Measurements from ENCODE around the gene BMP7. TPM values are rescaled to one million over a fixed set of nuclear protein-coding genes. Genes with fewer than 3 reads are reported as not detected.

Gene BMP7
- total and polyA plus RNA-seq, 9 donors, result 0.07 to 19.4 (median 0.83) TPM

- H3K9me3 ChIP-seq, result no peaks in the 10 kb centered on the region
- no peaks in the 10 kb centered on the region for H3K4me1 ChIP-seq (ENCODE audit: insufficient read depth)
- DNase-seq, result no peak
- no peak overlapping the region for H3K4me3 ChIP-seq
- no peaks in the 10 kb centered on the region for H3K36me3 ChIP-seq
- WGBS, 3 donors, result 30 to 45% (median 31%) methylated on average over 24 of the region's 24 CpGs
- H3K27ac ChIP-seq, result no peak overlapping the region
- intact Hi-C loops (cut with DNase I), result no loop called here
- no peaks in the 10 kb centered on the region for H3K27me3 ChIP-seq
- TF ChIP-seq POLR2A (IDR thresholded peaks at IDR 0.05) (no peak), EP300 (IDR thresholded peaks at IDR 0.05) (no peak), CTCF (IDR thresholded peaks at IDR 0.05) (no peak)
Observed at GRCh38 chr20:57198132-57199072, 68.0 kb downstream of the BMP7 start.

- intact Hi-C loops (cut with DNase I), result no loop called here
- H3K4me3 ChIP-seq, result no peak overlapping the region
- H3K27ac ChIP-seq, result no peak overlapping the region
- TF ChIP-seq CTCF (IDR thresholded peaks at IDR 0.05), result no peak
- no peak for TF ChIP-seq POLR2A (IDR thresholded peaks at IDR 0.05)
- no peak for TF ChIP-seq EP300 (IDR thresholded peaks at IDR 0.05)
- no peaks in the 10 kb centered on the region for H3K36me3 ChIP-seq
- DNase-seq, result no peak
- 52 to 66% (median 55%) methylated on average over 5 of the region's 5 CpGs for WGBS, 3 donors
- H3K27me3 ChIP-seq, result no peaks in the 10 kb centered on the region
- H3K4me1 ChIP-seq (ENCODE audit: insufficient read depth), result no peaks in the 10 kb centered on the region
- no peaks in the 10 kb centered on the region for H3K9me3 ChIP-seq
Observed at GRCh38 chr20:57197352-57198131, 68.9 kb downstream of the BMP7 start.

- Histone ChIP-seq H3K27me3 (no peaks in the 10 kb centered on the region), H3K4me1 (ENCODE audit: insufficient read depth) (no peaks in the 10 kb centered on the region), H3K36me3 (no peaks in the 10 kb centered on the region), H3K4me3 (no peak overlapping the region), H3K27ac (no peak overlapping the region), H3K9me3 (no peaks in the 10 kb centered on the region)
- no peak for DNase-seq
- no peak for TF ChIP-seq CTCF (IDR thresholded peaks at IDR 0.05)
- TF ChIP-seq EP300 (IDR thresholded peaks at IDR 0.05), result no peak
- TF ChIP-seq POLR2A (IDR thresholded peaks at IDR 0.05), result no peak
- intact Hi-C loops (cut with DNase I), result no loop called here
- WGBS, 3 donors, result 66 to 82% (median 75%) methylated on average over 20 of the region's 20 CpGs
Observed at GRCh38 chr20:57195469-57196100, 70.9 kb downstream of the BMP7 start.

- no peaks in the 10 kb centered on the region for H3K4me1 ChIP-seq (ENCODE audit: insufficient read depth)
- H3K36me3 ChIP-seq, result no peaks in the 10 kb centered on the region
- no peak for DNase-seq
- no peaks in the 10 kb centered on the region for H3K9me3 ChIP-seq
- TF ChIP-seq POLR2A (IDR thresholded peaks at IDR 0.05) (no peak), CTCF (IDR thresholded peaks at IDR 0.05) (no peak)
- WGBS, 3 donors, result 85 to 94% (median 94%) methylated on average over 10 of the region's 10 CpGs
- no peaks in the 10 kb centered on the region for H3K27me3 ChIP-seq
- H3K4me3 ChIP-seq, result no peak overlapping the region
- no peak overlapping the region for H3K27ac ChIP-seq
- intact Hi-C loops (cut with DNase I), result no loop called here
Observed at GRCh38 chr20:57195023-57195422, 71.4 kb downstream of the BMP7 start.
